HG03378 (cell line): Measurements from ENCODE around the gene CES5A.
"Not testable (repeated sequence)": the region's sequence is repeated elsewhere in the genome, so short reads cannot be mapped to it uniquely, and the experiment has no call there.

ENCODE experiments used
- ATAC-seq: cut with Tn5 transposase; IDR thresholded peaks from one replicate; pipeline ENCODE4 v1.9.1; 2021; ENCODE audit warnings: mild to moderate bottlenecking, moderate library complexity; ENCODE audit not compliant: unreplicated experiment

Gene CES5A

DNA sequence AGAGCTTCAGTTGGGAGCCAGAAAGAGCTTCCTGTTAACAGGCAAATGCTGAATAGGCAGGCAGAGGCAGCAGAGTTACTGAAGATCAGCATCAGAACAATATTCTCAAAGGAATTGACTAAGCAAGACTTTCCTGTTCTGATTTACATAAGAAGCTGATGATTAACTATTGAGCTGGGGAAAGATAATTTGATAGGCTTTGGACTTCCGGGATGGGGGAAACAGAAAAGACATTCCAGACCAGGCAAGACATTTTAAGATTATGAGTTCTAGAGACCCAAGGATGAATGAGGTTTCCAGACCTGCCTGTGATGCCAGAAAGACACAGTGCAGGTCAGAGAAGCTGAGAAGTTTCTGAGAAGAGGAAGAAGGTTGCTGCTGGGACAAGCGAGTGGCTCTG lies at the start of gene CES5A:
CES5A (minus strand) TSS at position 101 of the 400 bp plus-strand sequence. CDS start 152 bp downstream, outside the sequence.
- ATAC-seq: no peak

DNA sequence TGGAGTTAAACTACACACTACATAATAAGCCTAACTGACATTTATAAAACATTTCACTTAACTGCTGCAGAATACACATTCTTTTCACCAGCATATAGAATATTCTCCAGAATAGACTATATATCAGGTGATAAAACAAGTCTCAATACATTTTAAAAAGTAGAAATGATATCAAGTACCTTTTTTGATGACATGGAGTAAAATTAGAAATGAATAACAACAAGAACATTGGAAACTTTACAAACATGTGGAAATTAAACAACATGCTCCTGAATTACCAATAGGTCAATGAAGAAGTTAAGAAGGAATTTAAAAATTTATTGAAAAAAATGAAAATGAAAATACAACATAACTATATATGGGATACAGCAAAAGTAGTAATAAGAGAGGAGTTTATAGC lies 47.5 kb upstream of the CES5A start:
- no peak for ATAC-seq

DNA sequence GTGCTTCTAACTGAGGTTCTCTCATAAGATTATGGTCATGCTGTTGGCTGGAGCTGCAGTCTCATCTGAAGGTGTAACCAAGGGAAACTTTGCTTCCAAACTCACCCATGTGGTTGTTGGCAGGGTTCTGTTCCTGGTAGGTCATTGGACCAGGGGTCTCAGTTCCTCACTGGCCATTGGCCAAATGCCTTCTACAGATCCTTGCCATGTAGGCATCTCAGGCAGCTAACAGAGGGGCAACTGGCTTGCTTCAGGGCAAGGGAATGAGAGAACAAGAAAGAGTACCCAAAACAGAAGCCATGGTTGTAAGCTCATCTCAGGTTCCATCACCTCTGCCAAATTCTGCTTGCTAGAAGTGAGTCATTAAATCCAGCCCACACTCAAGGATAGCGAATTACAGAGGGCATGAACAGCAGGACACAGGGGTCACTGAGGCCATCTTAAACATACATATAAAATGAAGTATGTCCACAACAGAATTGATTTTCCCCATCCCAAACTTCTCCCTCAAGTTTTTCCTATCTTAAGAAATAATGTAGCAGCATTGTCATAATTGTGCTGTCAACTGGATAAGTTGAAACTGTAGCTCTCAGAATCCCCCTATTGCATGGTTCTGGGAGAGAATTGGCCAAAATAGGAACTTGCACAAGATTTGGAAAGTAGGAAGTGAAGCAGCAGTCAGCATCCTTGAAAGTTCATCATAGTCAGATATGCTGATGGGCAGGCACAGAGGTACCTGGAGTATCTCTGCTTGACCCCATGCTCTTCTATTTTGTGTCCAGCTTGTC lies 42.4 kb upstream of the CES5A start:
- ATAC-seq: no peak

GRCh38 chr16:55915096-55915827 lies 40.1 kb upstream of the CES5A start:
- no peak for ATAC-seq

GRCh38 chr16:55914383-55914782 lies 39.2 kb upstream of the CES5A start:
- no peak for ATAC-seq

GRCh38 chr16:55913716-55914115 lies 38.5 kb upstream of the CES5A start:
- ATAC-seq: no peak

- ATAC-seq: not testable (repeated sequence)
These were observed 37.9 kb upstream of the CES5A start for GRCh38 chr16:55913121-55913520.

GRCh38 chr16:55912022-55912421 lies 36.8 kb upstream of the CES5A start:
- ATAC-seq: no peak

GRCh38 chr16:55911616-55912015 lies 36.4 kb upstream of the CES5A start:
- ATAC-seq: no peak

- ATAC-seq: no peak
These were observed 34.7 kb upstream of the CES5A start for GRCh38 chr16:55909876-55910275.

GRCh38 chr16:55908641-55909040 lies 33.5 kb upstream of the CES5A start:
- no peak for ATAC-seq

GRCh38 chr16:55907661-55908060 lies 32.5 kb upstream of the CES5A start:
- ATAC-seq: no peak

DNA sequence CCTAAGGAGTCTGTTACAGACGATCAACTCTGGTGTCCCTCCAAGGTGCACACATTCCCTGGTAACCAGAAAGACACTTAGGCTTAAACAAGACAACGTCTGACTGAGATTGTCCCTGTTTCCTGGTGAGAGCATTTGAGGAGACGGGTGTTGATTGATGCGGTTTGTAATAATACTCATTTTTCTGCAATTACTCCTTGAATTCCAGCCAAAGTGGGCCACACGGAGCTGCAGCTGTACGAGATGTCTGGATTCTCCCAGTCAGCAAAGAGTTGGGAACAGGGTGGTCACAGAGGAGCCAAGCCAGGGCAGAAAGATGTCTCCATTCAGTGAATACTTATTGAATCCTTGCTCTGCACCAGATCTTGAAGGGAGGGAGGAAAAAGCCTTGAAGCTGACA lies 30.9 kb upstream of the CES5A start:
- no peak for ATAC-seq

DNA sequence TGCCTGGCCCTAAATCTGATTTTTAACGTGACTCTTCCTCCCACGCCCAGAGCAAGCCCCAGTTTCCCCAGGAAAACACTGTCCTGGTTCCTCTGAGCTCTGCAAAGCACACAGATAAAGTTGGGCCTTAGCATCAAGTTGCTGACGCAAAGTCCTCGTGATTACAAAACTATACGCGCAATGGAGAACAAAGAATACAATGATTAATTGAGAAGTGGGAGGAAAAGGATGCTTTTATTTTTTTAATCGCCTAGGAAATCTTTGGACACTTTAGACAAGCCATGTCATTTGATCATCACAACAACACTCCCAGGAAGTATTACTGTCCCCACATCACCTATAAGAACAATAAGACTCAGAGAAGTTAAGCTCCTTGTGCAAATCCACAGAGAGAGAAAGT lies 30.5 kb upstream of the CES5A start:
- no peak for ATAC-seq

DNA sequence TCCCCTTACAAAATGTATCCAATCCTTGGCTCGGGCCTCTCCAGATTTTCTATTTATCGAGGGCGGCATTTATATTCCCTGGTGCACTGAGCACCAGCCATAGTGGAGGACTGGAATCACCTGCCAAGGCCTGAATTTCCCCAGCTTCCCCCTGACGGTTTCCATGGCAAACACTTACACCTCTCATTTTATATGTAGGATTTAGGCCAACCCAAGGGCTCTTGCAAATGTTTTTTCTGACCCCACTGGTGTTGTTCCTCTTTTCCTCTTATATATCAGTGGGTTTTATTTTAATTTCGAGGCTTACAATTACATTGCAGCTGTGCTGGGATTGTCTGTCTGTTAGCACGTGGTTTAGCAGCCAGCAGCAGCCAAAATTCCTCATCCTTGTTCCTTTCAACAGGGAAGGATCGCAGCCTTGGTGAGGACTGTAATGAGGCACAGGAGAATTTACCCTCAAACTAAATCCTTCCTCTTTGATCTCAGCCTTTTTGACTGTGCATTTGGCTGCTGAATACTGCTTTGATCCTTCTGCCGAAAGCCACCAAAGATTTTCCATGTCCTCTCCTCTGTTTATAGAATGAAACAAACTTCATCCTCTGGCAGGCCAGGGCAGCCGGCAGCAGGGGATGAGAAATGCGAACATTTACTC lies 26.5 kb upstream of the CES5A start:
- ATAC-seq: no peak

DNA sequence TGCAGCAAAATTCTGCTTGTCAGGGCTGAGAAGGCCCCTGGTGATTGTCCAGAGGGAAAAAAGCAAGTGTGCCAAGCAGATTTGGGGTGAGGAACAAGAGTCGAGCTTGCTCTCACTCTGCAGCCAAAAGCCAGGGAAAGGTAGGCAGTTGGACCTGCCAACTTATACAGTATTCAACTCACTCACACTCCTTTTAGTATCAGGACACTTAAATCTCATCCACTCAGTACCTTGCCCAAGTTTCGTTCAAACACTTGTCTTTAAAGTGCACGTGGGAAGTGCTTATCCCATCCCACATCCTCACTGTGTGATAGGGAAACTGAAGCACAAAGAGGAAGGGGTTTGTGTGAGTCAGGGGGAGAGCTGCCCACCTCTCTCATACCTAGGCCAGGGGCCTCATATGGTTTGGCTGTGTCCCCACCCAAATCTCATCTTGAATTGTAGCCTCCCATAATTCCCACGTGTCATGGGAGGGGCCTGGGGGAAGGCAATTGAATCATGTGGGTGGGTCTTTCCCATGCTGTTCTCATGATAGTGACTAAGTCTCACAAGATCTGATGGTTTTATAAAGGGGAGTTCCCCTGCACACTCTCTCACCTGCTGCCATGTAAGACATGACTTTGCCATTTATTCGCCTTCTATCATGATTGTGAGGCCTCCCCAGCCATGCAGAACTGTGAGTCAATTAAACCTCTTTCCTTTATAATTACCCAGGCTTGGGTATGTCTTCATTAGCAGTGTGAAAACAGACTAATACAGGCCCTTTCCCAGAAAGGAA lies 25.6 kb upstream of the CES5A start:
- ATAC-seq: no peak

DNA sequence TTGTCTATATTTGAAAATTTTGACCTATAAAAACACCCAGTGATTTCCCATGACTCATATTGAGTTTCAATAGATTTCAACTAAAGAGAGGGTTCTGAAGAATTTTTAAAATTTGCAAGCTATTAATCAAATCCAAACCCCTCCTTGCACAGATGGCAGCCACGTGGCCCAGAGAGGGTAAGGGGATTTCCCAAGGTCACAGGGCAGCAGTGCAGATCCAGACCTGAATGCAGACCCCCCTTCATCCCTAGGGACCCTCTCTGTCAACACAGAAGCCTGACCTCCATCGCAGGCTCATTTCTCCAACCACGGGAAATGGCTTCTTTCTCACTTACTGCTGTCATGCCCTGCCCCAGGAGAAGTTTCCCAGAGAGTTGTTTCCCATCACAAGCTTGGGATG lies 24.7 kb upstream of the CES5A start:
- ATAC-seq: no peak

DNA sequence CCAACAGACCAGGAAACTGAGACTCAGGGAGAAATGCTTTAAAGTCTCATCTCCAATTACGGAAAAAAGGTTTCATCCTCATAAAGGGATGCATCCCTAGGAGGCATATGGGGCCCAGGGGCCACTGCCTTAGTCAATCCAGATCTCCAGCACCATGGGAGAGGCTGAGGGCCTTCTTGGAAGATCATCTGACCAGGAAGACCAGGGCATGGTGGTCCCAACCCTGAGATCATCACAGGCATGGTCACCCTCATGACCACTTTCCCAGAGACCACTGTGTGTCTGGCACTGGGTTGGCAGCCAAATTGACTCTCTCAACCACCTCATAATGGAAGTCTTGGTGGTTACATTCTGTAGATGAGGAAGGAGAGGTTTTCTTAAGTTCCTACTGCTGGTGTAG lies 23.4 kb upstream of the CES5A start:
- ATAC-seq: no peak

DNA sequence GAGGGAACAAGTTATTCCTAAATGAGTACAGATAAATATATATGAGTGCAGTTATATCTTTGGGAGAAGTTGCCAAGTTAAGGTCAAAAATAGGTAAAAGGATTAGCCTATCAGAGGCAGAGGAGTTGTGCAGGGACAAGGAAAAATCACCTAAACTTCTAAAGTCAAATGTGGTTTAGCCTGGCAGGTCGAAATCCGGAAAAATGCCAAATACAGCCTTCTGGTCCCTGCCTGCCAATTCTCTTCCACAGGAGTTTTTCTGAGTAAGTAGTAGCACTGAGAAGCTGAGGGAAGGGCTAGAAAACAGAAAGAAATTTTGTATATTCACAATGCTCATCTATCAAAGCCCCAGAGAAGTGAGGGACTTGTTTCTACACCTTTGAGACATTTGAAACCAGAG lies 17.6 kb upstream of the CES5A start:
- ATAC-seq: no peak

- ATAC-seq: no peak
These were observed 14.3 kb upstream of the CES5A start for GRCh38 chr16:55889518-55889917.

DNA sequence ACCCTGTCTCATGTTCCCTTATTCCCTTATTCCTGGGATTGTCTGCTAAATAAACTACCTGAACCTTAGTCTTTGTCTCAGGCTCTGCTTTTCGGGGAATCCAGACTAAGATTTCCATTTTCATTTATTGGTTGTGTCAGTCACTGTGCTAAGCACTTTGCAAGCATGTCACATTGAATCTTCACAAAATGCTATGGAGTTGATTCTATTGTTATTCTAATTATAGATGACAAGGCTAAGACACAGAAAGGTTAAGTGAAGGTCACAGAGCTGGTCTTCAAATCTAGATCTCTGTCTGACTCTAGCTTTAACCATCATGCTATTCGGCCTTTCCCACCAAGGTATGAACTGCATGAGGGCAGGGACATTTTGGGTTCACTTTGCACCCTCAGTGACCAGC lies 13.4 kb upstream of the CES5A start:
- no peak for ATAC-seq
